ENCODE results near the gene RHNO1. TPM values are rescaled to one million over a fixed set of nuclear protein-coding genes. Genes with fewer than 3 reads are reported as not detected.

RHNO1 gene, protein sequence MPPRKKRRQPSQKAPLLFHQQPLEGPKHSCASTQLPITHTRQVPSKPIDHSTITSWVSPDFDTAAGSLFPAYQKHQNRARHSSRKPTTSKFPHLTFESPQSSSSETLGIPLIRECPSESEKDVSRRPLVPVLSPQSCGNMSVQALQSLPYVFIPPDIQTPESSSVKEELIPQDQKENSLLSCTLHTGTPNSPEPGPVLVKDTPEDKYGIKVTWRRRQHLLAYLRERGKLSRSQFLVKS
- total RNA-seq (10 to 100 TPM in 1 of 9 donors, 1 to 10 TPM in 8; 3.1 to 15.0 (median 5.7) TPM), polyA plus RNA-seq (1 to 10 TPM; 3.1 to 6.4 TPM)
- long read RNA-seq, donor 1, transcript RHNO1-204 (3 exons, 1,870 nt) = major isoform, 11 of 11 reads
- long read RNA-seq, donor 1, partial matches to known transcripts = 0 of 11 reads
- long read RNA-seq, donor 1, other reads (novel, unspliced or antisense) = 0 of 11 reads
- long read RNA-seq, donor 2, transcript RHNO1-203 (2 exons, 1,605 nt) = minor isoform, 9 of 24 reads
- long read RNA-seq, donor 2, transcript RHNO1-204 (3 exons, 1,870 nt) = major isoform, 14 of 24 reads
- long read RNA-seq, donor 2, partial matches to known transcripts = 1 of 24 reads
- long read RNA-seq, donor 2, other reads (novel, unspliced or antisense) = 0 of 24 reads
- long read RNA-seq, donor 3, partial matches to known transcripts = 0 of 3 reads
- long read RNA-seq, donor 3, other reads (novel, unspliced or antisense) = 0 of 3 reads

DNA sequence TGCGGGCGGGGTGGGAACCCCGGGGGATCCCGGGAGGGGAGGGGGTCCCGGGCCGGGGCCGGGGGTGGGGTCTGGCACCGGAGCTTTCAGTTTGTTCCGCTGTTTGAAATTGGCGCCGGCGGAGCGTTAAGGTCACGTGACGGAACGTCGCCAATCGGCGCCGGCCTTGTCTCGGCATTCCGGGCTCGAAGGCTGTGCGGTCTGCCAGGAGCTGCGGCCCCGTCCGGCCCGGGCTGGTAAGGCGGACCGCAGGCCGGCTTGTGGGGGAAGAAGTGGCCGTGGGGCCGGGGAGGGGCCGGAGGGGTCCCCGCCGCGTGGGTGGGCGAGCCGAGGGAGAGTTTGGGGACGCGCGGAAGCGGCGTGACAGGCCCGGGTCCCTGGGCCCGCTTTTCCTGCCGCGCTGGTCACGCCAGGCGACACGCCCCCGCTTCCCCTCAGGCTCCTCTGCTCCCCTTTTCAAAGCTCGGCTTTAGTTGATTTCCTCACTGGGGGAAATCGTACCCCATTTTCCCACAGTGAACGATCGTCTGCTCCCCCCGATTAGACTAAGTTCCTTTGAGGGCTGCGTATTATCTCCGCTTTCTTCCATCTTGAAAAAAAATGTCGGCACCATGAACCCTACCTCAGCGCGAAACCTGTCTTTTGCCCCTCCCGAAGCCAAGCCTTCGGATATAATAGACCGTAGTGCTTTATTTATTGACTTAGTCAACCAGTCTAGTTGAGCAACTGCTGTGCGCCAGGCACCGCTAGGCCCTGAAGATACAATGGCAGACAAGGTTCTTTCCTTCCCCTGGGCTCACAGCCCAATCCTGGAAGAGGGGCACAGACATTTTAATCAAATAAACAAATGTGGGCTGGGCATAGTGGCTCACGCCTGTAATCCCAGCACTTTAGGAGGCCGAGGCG is at the start of gene RHNO1, which contains the start of gene FOXM1:
Gene RHNO1, plus strand, starts transcription at position 177 of the 906 bp plus-strand sequence. CDS start 8,144 bp downstream, outside the sequence.
Gene FOXM1, minus strand, starts transcription at position 128 of the 906 bp plus-strand sequence. CDS start 2,696 bp downstream, outside the sequence.
- Histone ChIP-seq H3K9me3 (no peaks in the 10 kb centered on the region), H3K36me3 (peaks cover 0 to 9% (median 0%) of the 10 kb centered on the region in 9 donors), H3K27ac (peak within 1 kb of the TSS; percentile 31 to 93 (median 83)), H3K27me3 (no peaks in the 10 kb centered on the region), H3K4me1 (peaks cover 0 to 33% (median 16%) of the 10 kb centered on the region in 12 donors), H3K4me3 (peak within 1 kb of the TSS; percentile 72 to 99 (median 86))
- DNase-seq (peak; percentile 90 to 95 (median 91)), ATAC-seq (peak; percentile 84 to 97 (median 96))
- TF ChIP-seq, protein P1, sequence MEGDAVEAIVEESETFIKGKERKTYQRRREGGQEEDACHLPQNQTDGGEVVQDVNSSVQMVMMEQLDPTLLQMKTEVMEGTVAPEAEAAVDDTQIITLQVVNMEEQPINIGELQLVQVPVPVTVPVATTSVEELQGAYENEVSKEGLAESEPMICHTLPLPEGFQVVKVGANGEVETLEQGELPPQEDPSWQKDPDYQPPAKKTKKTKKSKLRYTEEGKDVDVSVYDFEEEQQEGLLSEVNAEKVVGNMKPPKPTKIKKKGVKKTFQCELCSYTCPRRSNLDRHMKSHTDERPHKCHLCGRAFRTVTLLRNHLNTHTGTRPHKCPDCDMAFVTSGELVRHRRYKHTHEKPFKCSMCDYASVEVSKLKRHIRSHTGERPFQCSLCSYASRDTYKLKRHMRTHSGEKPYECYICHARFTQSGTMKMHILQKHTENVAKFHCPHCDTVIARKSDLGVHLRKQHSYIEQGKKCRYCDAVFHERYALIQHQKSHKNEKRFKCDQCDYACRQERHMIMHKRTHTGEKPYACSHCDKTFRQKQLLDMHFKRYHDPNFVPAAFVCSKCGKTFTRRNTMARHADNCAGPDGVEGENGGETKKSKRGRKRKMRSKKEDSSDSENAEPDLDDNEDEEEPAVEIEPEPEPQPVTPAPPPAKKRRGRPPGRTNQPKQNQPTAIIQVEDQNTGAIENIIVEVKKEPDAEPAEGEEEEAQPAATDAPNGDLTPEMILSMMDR (IDR thresholded peaks at IDR 0.05) = peak in 6 of 12 donors; percentile 8 to 43 (median 31)
- peak in 1 of 2 donors; percentile 24 for TF ChIP-seq POLR2A (IDR thresholded peaks at IDR 0.05)
- WGBS, 4 donors = 1 to 5% (median 2%) methylated on average over 32 to 70 of the region's 70 CpGs
- intact Hi-C loops (cut with DNase I) = no loop called here

DNA sequence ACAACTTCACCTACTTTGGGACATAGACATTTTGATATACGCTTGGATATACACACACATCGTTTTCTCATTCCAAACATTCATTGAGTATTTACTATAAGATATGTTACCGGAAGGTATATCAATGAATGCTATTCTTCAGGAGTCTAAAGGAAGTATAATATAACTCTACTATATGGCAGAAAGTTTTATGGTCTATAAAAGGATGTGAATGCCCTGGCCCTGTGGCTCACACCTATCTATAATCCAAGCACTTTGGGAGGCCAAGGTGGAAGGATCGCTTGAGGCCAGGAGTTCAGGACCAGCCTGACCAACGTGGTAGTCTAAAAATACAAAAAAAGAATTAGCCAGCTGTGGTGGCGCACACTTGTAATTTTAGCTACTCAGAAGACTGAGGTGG is 47.7 kb upstream of the RHNO1 start:
- no peak for TF ChIP-seq POLR2A (IDR thresholded peaks at IDR 0.05)
- TF ChIP-seq, protein P1 (IDR thresholded peaks at IDR 0.05) = no peak
- intact Hi-C loops (cut with DNase I) = no loop called here
- DNase-seq (no peak), ATAC-seq (no peak)
- Histone ChIP-seq H3K9me3 (no peaks in the 10 kb centered on the region), H3K27me3 (no peaks in the 10 kb centered on the region), H3K27ac (no peak overlapping the region), H3K36me3 (peaks cover 0 to 83% (median 61%) of the 10 kb centered on the region in 9 donors), H3K4me1 (peaks cover 0 to 13% (median 2%) of the 10 kb centered on the region in 12 donors), H3K4me3 (no peak overlapping the region)
- whole genome bisulfite sequencing, 4 donors = 90 to 95% (median 93%) methylated on average over 6 of the region's 6 CpGs

DNA sequence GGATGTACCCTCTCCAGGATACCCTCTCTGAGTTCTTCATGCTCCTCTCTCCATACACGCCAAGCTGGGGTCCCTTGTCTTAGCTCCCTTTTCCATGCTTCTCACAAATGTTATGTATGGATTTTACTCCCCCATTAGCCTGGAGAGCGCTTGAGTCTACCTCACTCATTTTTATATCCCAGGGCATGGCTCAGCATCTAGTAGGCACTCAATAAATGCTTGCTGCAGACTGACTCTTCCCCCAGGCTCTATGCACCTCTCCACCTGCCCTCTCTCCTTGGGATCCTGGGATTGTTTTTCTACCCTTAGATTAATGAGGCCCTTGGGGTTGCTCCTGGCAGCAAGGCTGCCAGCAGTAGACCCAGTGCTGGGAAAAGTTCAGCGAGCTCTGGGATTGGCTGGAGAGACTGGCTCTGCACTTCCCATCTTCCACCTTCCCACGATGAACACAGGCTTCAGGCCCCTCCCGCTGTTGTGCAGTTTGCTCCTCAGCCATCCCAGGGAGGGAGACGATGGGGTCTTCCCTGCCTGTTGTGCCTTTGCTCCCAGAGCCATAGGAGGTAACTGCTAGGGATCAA is 44.4 kb upstream of the RHNO1 start:
- H3K9me3 ChIP-seq = no peaks in the 10 kb centered on the region
- H3K36me3 ChIP-seq = peaks cover 0 to 49% (median 30%) of the 10 kb centered on the region in 9 donors
- no peaks in the 10 kb centered on the region for H3K27me3 ChIP-seq
- H3K27ac ChIP-seq = peak overlapping the region in 3 of 12 donors; percentile 26 to 64 (median 46)
- no peak for TF ChIP-seq POLR2A (IDR thresholded peaks at IDR 0.05)
- TF ChIP-seq, protein P1 (IDR thresholded peaks at IDR 0.05) = no peak
- intact Hi-C loops (cut with DNase I) = no loop called here
- ATAC-seq (peak in 1 of 4 donors; percentile 13), DNase-seq (peak in 1 of 5 donors; percentile 33)
- H3K4me1 ChIP-seq = peaks cover 0 to 23% (median 7%) of the 10 kb centered on the region in 12 donors
- H3K4me3 ChIP-seq = peak overlapping the region in 3 of 12 donors; percentile 54
- WGBS, 4 donors = 74 to 90% (median 80%) methylated on average over 6 of the region's 6 CpGs
